ENCODE measurements around the gene DUSP2.

DUSP2 gene

GRCh38 chr2:96098900-96099590 is 46.2 kb downstream of the DUSP2 start:
- no peak for DNase-seq

DNA sequence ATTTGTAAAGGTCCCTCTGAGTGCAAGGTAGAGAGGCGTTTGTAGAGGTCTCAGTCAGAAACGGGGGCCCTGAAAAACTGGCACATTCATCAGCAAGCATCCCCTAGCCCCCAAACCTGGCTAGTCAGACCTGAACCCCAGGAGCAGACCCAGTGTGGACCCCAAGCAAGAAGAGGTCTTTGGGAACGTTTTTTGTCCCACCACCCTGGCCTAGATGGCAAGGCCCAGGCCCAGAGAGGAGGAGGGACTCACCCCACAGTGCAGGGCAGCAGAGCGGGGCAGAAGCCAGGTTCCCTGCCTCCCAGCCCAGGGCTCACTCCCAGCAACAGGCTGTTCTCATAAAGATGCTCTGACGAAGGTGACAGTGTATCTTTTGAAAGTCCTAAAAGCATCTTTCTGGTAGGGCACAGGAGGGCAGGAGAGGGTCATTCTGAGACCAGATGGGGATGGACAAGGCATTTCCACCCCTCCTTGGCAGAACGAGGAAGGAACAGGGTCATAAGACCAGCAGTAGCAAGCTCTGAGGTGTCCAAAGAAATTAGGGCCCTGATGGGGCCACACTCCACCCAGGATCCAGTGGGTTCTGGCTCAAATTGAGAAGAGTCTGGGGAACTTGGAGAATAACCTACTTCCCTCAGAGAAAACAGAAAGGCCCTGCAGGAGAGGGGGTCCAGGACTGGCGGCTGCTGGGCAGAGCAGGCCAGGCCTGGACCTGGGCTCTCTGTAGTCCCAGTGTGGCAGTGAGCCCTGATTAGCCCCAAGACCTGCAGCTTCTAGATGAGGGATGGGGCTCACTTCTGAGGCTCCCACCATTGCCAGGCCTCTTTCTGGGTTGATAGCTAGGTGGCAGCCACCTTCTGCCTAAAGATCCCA is 47.1 kb downstream of the DUSP2 start:
- DNase-seq, result no peak

DNA sequence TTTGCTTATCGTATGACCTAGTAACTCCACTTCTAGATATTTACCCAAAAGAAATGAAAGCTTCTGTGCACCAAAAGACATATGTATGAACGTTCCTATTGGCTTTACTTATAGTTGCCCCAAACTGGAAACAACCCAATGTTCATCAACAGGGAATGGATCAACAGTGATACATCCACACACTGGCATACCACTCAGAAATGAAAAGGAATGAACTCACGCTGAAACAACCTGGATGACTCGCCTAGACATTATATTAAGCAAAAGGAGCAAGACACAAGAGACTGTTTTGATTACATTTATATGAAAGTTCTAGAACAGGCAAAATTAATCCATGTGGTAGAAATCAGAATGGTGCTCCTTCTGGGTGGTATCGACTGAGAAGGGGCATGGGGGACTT is 47.8 kb downstream of the DUSP2 start:
- no peak for DNase-seq

- DNase-seq, result no peak
Observed at GRCh38 chr2:96095116-96095636, 50.1 kb downstream of the DUSP2 start.

- DNase-seq, result no peak
Observed at GRCh38 chr2:96093528-96093927, 51.7 kb downstream of the DUSP2 start.
